Measurements from ENCODE around the gene ZRANB1.

GRCh38 chr10:124944982-124945381 lies 3.1 kb downstream of the ZRANB1 start:
- TF ChIP-seq CTCF (IDR thresholded peaks at IDR 0.05): no peak
- TF ChIP-seq POLR2A (IDR thresholded peaks at IDR 0.05): no peak

Measured in gastroesophageal sphincter (tissue), 3 donors.